Measurements from ENCODE around the gene UBIAD1. TPM values are rescaled to one million over a fixed set of nuclear protein-coding genes. Genes with fewer than 3 reads are reported as not detected.

Gene UBIAD1
- polyA plus RNA-seq, 1 donor from 2014 or later: 14.5 TPM

DNA sequence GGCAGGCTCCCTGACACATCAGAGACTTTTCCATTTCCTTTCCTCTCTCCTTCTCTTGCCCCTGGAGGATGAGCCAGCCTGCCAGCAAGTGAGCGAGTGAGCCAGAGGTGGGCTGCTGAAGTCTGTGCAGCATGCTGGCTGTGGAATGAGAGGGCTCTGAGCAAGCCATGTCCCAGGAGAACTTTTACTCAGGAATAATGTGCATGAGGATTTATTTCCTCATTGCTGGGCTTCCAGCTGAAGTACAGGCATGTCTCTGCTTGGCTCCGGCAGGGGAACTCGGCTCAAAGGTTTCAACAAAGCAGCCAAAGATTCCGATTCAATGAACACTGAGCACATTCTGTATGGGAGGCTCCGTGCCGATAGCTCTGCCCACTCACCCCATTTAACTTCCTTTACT lies 43.7 kb downstream of the UBIAD1 start:
- Histone ChIP-seq H3K9ac (ENCODE audit: low read length) (no peak overlapping the region), H3K9me2 (ENCODE audit: insufficient read depth, low read length) (no peaks in the 10 kb centered on the region), H3K4me2 (ENCODE audit: low read length) (no peak overlapping the region), H3F3A (ENCODE audit: insufficient read depth, low read length, poor library complexity, severe bottlenecking) (no peaks in the 10 kb centered on the region), H3K27me3 (ENCODE audit: insufficient read depth, low read depth, low read length) (no peaks in the 10 kb centered on the region), H3K9me3 (ENCODE audit: low read length) (no peaks in the 10 kb centered on the region), H2AFZ (ENCODE audit: low read depth, low read length) (no peak overlapping the region), H3K27ac (ENCODE audit: low read length) (no peak overlapping the region), H3K4me3 (ENCODE audit: low read length) (no peak overlapping the region), H4K20me1 (ENCODE audit: insufficient read depth) (no peaks in the 10 kb centered on the region), H3K36me3 (ENCODE audit: insufficient read depth, low read length) (no peaks in the 10 kb centered on the region), H3K79me2 (replicated peaks; ENCODE audit: insufficient read depth, low read length) (no peaks in the 10 kb centered on the region)
- TF ChIP-seq SMC3 (conservative IDR thresholded peaks at IDR 0.05; ENCODE audit: poor library complexity) (no peak), EZH2 (IDR thresholded peaks at IDR 0.05; ENCODE audit: borderline replicate concordance, insufficient read depth, low read length, poor library complexity, severe bottlenecking) (no peak), RAD21 (conservative IDR thresholded peaks at IDR 0.05) (no peak), EP300 (conservative IDR thresholded peaks at IDR 0.05; ENCODE audit: poor library complexity, severe bottlenecking) (no peak), POLR2AphosphoS5 (IDR thresholded peaks at IDR 0.05) (no peak), TAF1 (IDR thresholded peaks at IDR 0.05; ENCODE audit: low read depth) (no peak)
- TF ChIP-seq, protein P1, sequence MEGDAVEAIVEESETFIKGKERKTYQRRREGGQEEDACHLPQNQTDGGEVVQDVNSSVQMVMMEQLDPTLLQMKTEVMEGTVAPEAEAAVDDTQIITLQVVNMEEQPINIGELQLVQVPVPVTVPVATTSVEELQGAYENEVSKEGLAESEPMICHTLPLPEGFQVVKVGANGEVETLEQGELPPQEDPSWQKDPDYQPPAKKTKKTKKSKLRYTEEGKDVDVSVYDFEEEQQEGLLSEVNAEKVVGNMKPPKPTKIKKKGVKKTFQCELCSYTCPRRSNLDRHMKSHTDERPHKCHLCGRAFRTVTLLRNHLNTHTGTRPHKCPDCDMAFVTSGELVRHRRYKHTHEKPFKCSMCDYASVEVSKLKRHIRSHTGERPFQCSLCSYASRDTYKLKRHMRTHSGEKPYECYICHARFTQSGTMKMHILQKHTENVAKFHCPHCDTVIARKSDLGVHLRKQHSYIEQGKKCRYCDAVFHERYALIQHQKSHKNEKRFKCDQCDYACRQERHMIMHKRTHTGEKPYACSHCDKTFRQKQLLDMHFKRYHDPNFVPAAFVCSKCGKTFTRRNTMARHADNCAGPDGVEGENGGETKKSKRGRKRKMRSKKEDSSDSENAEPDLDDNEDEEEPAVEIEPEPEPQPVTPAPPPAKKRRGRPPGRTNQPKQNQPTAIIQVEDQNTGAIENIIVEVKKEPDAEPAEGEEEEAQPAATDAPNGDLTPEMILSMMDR (IDR thresholded peaks at IDR 0.05; ENCODE audit: poor library complexity, severe bottlenecking): no peak

DNA sequence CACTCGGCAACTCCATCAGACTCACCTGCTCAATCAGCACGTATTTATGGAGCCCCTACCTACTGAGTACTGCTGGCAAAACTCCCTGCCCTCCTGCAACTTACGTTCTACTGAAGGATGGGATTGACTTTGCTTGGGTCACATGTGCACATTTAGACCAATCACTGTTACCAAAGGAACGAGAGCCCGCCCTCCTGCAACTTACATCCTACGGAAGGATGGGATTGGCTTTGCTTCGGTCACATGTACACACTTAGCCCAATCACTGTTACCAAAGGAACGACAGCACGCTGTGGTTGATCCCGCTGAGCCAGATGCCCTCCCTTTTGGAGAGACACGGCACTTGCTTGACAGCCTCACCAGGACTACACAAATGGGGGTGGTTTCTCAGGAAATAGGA lies 46.0 kb downstream of the UBIAD1 start:
- Histone ChIP-seq H3K9me2 (ENCODE audit: insufficient read depth, low read length) (no peaks in the 10 kb centered on the region), H3K79me2 (replicated peaks; ENCODE audit: insufficient read depth, low read length) (no peaks in the 10 kb centered on the region), H3K9me3 (ENCODE audit: low read length) (no peaks in the 10 kb centered on the region), H3K4me3 (ENCODE audit: low read length) (no peak overlapping the region), H3F3A (ENCODE audit: insufficient read depth, low read length, poor library complexity, severe bottlenecking) (no peaks in the 10 kb centered on the region), H4K20me1 (ENCODE audit: insufficient read depth) (no peaks in the 10 kb centered on the region), H3K27me3 (ENCODE audit: insufficient read depth, low read depth, low read length) (no peaks in the 10 kb centered on the region), H3K27ac (ENCODE audit: low read length) (no peak overlapping the region), H3K9ac (ENCODE audit: low read length) (no peak overlapping the region), H3K36me3 (ENCODE audit: insufficient read depth, low read length) (no peaks in the 10 kb centered on the region), H3K4me2 (ENCODE audit: low read length) (no peak overlapping the region), H2AFZ (ENCODE audit: low read depth, low read length) (no peak overlapping the region)
- TF ChIP-seq, protein P2, sequence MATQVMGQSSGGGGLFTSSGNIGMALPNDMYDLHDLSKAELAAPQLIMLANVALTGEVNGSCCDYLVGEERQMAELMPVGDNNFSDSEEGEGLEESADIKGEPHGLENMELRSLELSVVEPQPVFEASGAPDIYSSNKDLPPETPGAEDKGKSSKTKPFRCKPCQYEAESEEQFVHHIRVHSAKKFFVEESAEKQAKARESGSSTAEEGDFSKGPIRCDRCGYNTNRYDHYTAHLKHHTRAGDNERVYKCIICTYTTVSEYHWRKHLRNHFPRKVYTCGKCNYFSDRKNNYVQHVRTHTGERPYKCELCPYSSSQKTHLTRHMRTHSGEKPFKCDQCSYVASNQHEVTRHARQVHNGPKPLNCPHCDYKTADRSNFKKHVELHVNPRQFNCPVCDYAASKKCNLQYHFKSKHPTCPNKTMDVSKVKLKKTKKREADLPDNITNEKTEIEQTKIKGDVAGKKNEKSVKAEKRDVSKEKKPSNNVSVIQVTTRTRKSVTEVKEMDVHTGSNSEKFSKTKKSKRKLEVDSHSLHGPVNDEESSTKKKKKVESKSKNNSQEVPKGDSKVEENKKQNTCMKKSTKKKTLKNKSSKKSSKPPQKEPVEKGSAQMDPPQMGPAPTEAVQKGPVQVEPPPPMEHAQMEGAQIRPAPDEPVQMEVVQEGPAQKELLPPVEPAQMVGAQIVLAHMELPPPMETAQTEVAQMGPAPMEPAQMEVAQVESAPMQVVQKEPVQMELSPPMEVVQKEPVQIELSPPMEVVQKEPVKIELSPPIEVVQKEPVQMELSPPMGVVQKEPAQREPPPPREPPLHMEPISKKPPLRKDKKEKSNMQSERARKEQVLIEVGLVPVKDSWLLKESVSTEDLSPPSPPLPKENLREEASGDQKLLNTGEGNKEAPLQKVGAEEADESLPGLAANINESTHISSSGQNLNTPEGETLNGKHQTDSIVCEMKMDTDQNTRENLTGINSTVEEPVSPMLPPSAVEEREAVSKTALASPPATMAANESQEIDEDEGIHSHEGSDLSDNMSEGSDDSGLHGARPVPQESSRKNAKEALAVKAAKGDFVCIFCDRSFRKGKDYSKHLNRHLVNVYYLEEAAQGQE (IDR thresholded peaks at IDR 0.05; ENCODE audit: borderline replicate concordance): no peak
- TF ChIP-seq, protein P1 (IDR thresholded peaks at IDR 0.05; ENCODE audit: poor library complexity, severe bottlenecking): no peak
- TF ChIP-seq EZH2 (IDR thresholded peaks at IDR 0.05; ENCODE audit: borderline replicate concordance, insufficient read depth, low read length, poor library complexity, severe bottlenecking): no peak
- TF ChIP-seq POLR2AphosphoS5 (IDR thresholded peaks at IDR 0.05): no peak
- TF ChIP-seq SMC3 (conservative IDR thresholded peaks at IDR 0.05; ENCODE audit: poor library complexity): no peak
- no peak for TF ChIP-seq RAD21 (conservative IDR thresholded peaks at IDR 0.05)
- TF ChIP-seq EP300 (conservative IDR thresholded peaks at IDR 0.05; ENCODE audit: poor library complexity, severe bottlenecking): no peak
- TF ChIP-seq TAF1 (IDR thresholded peaks at IDR 0.05; ENCODE audit: low read depth): no peak
- no peak for TF ChIP-seq MXI1 (conservative IDR thresholded peaks at IDR 0.05; ENCODE audit: poor library complexity, severe bottlenecking)

Measured in neural cell (in vitro differentiated cells).